SK-N-SH (cell line): Measurements from ENCODE around the gene MVB12B. TPM values are rescaled to one million over a fixed set of nuclear protein-coding genes. Genes with fewer than 3 reads are reported as not detected.

Experiments
- CTCF ChIA-PET: fragments of 300-600, 350-600 bp; formaldehyde crosslinking; extraction: SDS; loops from one replicate; lab custom pipeline; 2021; lab: Yijun Ruan, JAX
- POLR2A ChIA-PET: fragments of 350-600 bp; sonication (Branson Sonifier 250); formaldehyde crosslinking; extraction: SDS; loops from one replicate; lab custom pipeline; 2020; ENCODE audit warnings: antibody characterized with exemption, inconsistent platforms; lab: Yijun Ruan, JAX
- DNase-seq: peaks from one replicate; pipeline ENCODE4 v3.0.0; 2012
- H2AFZ ChIP-seq: fragments of 200-600 bp; sonication (generic); 2 replicates; pipeline ENCODE4 v1.8.1; 2016; ENCODE audit warnings: antibody characterized with exemption, mild to moderate bottlenecking, low read depth
- H3F3A ChIP-seq: fragments of 200-600 bp; sonication (generic); replicated peaks from 2 replicates; pipeline ENCODE3; 2016; ENCODE audit warnings: antibody characterized with exemption, mild to moderate bottlenecking; ENCODE audit not compliant: insufficient read depth
- H3K27ac ChIP-seq, 2 experiments: fragments of 200-500 bp in 1 of 2; fragments of 200-600 bp in 1 of 2; sonication (Bioruptor generic) in 1 of 2; sonication (generic), shearing (Covaris generic) in 1 of 2; 2 replicates each; pipeline versions ENCODE4 v1.5.1 to v1.6.1; 2014 to 2016; ENCODE audit warnings: low read depth in 2 of 2, inconsistent platforms in 1 of 2, low read length in 1 of 2, mild to moderate bottlenecking in 1 of 2, mixed read lengths in 1 of 2
- H3K27me3 ChIP-seq: fragments of 200-600 bp; sonication (generic), shearing (Covaris generic); 2 replicates; pipeline ENCODE4 v1.6.1; 2016; ENCODE audit warnings: mixed run types; ENCODE audit not compliant: insufficient read depth
- H3K36me3 ChIP-seq, 2 experiments: fragments of 200-500 bp in 1 of 2; fragments of 200-600 bp in 1 of 2; sonication (Bioruptor generic) in 1 of 2; sonication (generic) in 1 of 2; replicated peaks in 1 of 2; 2 replicates each; pipeline versions ENCODE3 to v1.5.1; 2014 to 2016; ENCODE audit warnings: low read length in 1 of 2, mild to moderate bottlenecking in 1 of 2; ENCODE audit not compliant: insufficient read depth in 2 of 2, control insufficient read depth in 1 of 2
- H3K4me1 ChIP-seq, 2 experiments: fragments of 200-500 bp in 1 of 2; fragments of 200-600 bp in 1 of 2; sonication (Bioruptor generic) in 1 of 2; sonication (generic), shearing (Covaris generic) in 1 of 2; 2 replicates each; pipeline versions ENCODE4 v1.5.1 to v1.6.1; 2014 to 2016; ENCODE audit warnings: low read depth in 1 of 2, low read length in 1 of 2, mixed run types in 1 of 2; ENCODE audit not compliant: insufficient read depth in 2 of 2, control insufficient read depth in 1 of 2
- H3K4me2 ChIP-seq: fragments of 200-600 bp; sonication (generic), shearing (Covaris generic); 2 replicates; pipeline ENCODE4 v1.6.1; 2017; ENCODE audit warnings: mixed run types
- H3K4me3 ChIP-seq, 2 experiments: fragments of 200-500 bp in 1 of 2; fragments of 200-600 bp in 1 of 2; sonication (Bioruptor generic) in 1 of 2; sonication (generic), shearing (Covaris generic) in 1 of 2; 2 replicates each; pipeline versions ENCODE4 v1.5.1 to v1.8.1; 2014 to 2016; ENCODE audit warnings: low read depth in 2 of 2, inconsistent platforms in 1 of 2, low read length in 1 of 2, mild to moderate bottlenecking in 1 of 2, mixed read lengths in 1 of 2, moderate library complexity in 1 of 2
- H3K79me2 ChIP-seq: fragments of 200-600 bp; sonication (generic); 2 replicates; pipeline ENCODE4 v1.8.1; 2017; ENCODE audit warnings: mild to moderate bottlenecking; ENCODE audit not compliant: insufficient read depth
- H3K9ac ChIP-seq: fragments of 200-600 bp; sonication (generic); 2 replicates; pipeline ENCODE4 v1.6.1; 2017; ENCODE audit warnings: mixed run types
- H3K9me2 ChIP-seq: fragments of 200-600 bp; sonication (generic); 2 replicates; pipeline ENCODE4 v1.6.1; 2017; ENCODE audit warnings: mixed run types
- H3K9me3 ChIP-seq: fragments of 200-600 bp; sonication (generic); 2 replicates; pipeline ENCODE4 v1.6.1; 2017; ENCODE audit warnings: mixed run types, mild to moderate bottlenecking, moderate library complexity
- H4K20me1 ChIP-seq: fragments of 200-600 bp; sonication (generic); 2 replicates; pipeline ENCODE4 v1.6.1; 2017; ENCODE audit warnings: mild to moderate bottlenecking, mixed run types; ENCODE audit not compliant: insufficient read depth
- CTCF ChIP-seq: fragments of 200-600 bp; sonication (generic); IDR thresholded peaks from 2 replicates; pipeline ENCODE4 v1.6.1; 2017; ENCODE audit warnings: antibody characterized with exemption, mild to moderate bottlenecking, moderate library complexity
- EZH2phosphoT487 ChIP-seq: fragments of 200-600 bp; sonication (generic); IDR thresholded peaks from 2 replicates; pipeline ENCODE4 v1.6.1; 2017; ENCODE audit warnings: low read depth, mixed run types, mild to moderate bottlenecking, antibody characterized with exemption, moderate library complexity, borderline replicate concordance
- JUND ChIP-seq: IDR thresholded peaks from 2 replicates; pipeline ENCODE4 v1.4.0; 2012
- NFIC ChIP-seq: IDR thresholded peaks from 2 replicates; pipeline ENCODE4 v1.4.0; 2012; ENCODE audit warnings: borderline replicate concordance
- NRF1 ChIP-seq: IDR thresholded peaks from 2 replicates; pipeline ENCODE4 v1.6.1; 2012; ENCODE audit warnings: low read depth, mild to moderate bottlenecking, low read length
- POLR2AphosphoS5 ChIP-seq: IDR thresholded peaks from 2 replicates; pipeline ENCODE4 v1.6.1; 2012; ENCODE audit warnings: low read depth, low read length
- RAD21 ChIP-seq: IDR thresholded peaks from 2 replicates; pipeline ENCODE4 v1.6.1; 2012; ENCODE audit warnings: mild to moderate bottlenecking, low read length
- RCOR1 ChIP-seq: fragments of 150-350 bp; IDR thresholded peaks from 2 replicates; pipeline ENCODE4 v1.6.1; 2017; ENCODE audit warnings: antibody characterized with exemption, low read length
- RFX5 ChIP-seq: IDR thresholded peaks from 2 replicates; pipeline ENCODE4 v1.6.1; 2012; ENCODE audit warnings: mild to moderate bottlenecking, improper control_type of control experiment, low read length
- TAF1 ChIP-seq: IDR thresholded peaks from 2 replicates; pipeline ENCODE4 v1.6.1; 2012; ENCODE audit warnings: low read depth, mild to moderate bottlenecking, low read length, moderate library complexity, borderline replicate concordance
- WGBS: methylation state at CpG from one replicate; pipeline ENCODE4 v1.1.6; 2017; ENCODE audit warnings: low lambda C conversion rate; 5-methylcytosine and 5-hydroxymethylcytosine counted together
- polyA plus RNA-seq, 3 experiments: library from polyadenylated mRNA; depleted of rRNA; stranded (reverse); fragments of >200 nt; gene quantifications; 2 replicates each; pipeline ENCODE4 v1.2.3, GENCODE V29; 2012
- TF ChIP-seq, protein P1 (sequence below): IDR thresholded peaks from 2 replicates; pipeline ENCODE4 v1.4.0; 2012; ENCODE audit warnings: low read depth
- TF ChIP-seq, protein P2 (sequence below): IDR thresholded peaks from 2 replicates; pipeline ENCODE4; 2012

Gene MVB12B
- polyA plus RNA-seq, 1 of the 3 experiments (the other 2 are of a cell fraction), result 5.1 TPM

DNA sequence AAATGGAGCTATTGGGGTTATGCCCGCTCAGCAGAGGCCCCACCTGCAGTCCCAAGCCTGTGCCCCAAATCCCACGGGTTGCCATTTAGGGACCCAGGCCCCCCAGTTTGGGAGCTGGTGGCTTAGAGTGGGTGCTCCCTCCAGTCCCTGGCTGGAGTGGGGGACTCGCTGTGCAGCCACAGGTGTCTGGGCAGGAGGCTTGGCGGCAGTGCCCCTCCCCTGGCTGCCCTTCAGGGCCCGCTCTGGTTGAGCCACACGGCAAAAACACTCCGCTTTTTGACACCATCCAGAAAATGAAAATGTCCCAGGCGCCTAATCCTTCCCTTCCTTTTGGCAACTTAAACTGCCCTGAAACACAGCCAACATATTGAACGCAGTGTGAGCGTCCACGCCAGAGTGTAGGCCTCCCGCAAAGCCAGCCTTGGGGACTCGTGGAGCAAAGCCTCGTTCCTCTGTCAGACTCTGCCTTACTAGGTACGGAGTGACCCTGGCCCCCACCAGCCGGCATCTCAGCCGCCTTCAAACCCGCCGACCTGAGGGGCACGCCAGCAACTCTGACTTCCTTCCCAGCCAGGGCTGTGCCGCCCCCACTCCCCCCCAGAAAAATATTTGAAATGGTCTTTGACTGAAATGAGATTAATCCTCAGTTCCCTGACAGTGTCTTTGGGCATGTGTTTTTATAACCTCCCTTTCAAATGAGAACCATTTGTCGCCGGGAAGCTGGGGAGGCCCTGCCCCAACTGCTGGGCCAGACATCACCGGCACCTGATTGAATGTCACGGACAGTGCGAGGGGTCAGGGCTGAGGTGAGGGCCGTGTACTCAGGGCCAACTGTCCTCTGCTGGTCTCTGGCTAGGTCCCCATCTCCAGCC lies 188.6 kb downstream of the MVB12B start (continued):
- TF ChIP-seq NRF1, result no peak

DNA sequence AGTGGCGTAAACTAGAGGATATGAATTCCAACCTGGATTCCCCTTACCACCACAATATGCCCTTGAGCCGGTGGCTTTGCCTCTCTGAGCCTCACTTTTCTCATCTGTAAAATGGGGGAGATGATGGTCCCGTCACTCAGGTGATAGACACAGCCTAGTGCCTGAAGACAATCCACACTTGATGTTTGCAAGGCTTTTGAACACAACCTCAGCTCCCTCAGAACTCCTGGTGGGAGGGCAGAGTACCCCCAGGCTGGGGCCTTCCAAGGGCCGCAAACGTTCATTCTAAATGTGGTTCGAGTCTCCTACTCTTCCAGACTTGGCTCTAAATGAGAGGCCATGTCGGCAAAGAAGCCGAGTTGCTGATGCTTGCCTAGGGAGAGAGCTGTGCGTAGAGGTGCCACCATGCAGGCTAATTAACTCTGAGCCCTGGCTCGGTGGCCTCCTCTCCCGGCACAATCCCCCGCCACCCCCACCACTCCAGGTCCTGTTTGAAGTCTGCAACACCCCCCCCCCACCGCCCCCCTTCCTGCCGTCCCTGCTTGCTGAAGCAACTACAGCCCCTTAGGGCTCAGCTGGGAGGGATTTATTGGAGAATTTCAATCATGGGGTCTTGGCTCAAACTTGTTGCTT lies 189.4 kb downstream of the MVB12B start:
- peaks cover 6% of the 10 kb centered on the region; the same call in 1 of the 2 replicates for H3K27me3 ChIP-seq
- no peak for TF ChIP-seq NFIC
- no peak for TF ChIP-seq RCOR1
- no peak for TF ChIP-seq JUND
- TF ChIP-seq, protein P1, sequence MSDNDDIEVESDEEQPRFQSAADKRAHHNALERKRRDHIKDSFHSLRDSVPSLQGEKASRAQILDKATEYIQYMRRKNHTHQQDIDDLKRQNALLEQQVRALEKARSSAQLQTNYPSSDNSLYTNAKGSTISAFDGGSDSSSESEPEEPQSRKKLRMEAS, result no peak
- TF ChIP-seq TAF1, result no peak
- no peak overlapping the region for H3K4me3 ChIP-seq
- no peaks in the 10 kb centered on the region for H3K36me3 ChIP-seq
- H3K9ac ChIP-seq, result no peak overlapping the region
- 91% methylated on average over 13 of the region's 14 CpGs for WGBS
- H4K20me1 ChIP-seq, result no peaks in the 10 kb centered on the region
- ChIA-PET POLR2A (interaction anchor here (1.3 to 1.7 kb wide), 2 partner anchors 33 to 35 kb away, joined by 3 to 8 read pairs; no protein-coding TSS in a partner anchor), CTCF (interaction anchor here (0.6 to 21.2 kb wide), 5 partner anchors 10 to 66 kb away, joined by 3 to 473 read pairs (median 19); no protein-coding TSS in a partner anchor)
- no peaks in the 10 kb centered on the region for H3K9me2 ChIP-seq
- no peak overlapping the region for H2AFZ ChIP-seq
- DNase-seq, result peak; percentile 39
- peaks cover 21% of the 10 kb centered on the region for H3F3A ChIP-seq
- H3K79me2 ChIP-seq, result no peaks in the 10 kb centered on the region
- peaks cover 0 to 52% of the 10 kb centered on the region in 2 experiments; a peak in 2 of 4 replicates for H3K4me1 ChIP-seq
- H3K4me2 ChIP-seq, result no peak overlapping the region
- H3K27ac ChIP-seq, result no peak overlapping the region; a peak in 1 of 4 replicates
- no peaks in the 10 kb centered on the region for H3K9me3 ChIP-seq

GRCh38 chr9:126516561-126516935 lies 189.9 kb downstream of the MVB12B start:
- no peaks in the 10 kb centered on the region for H3K9me3 ChIP-seq
- no peak for DNase-seq
- no peak for TF ChIP-seq NRF1
- TF ChIP-seq RAD21, result no peak
- no peak for TF ChIP-seq CTCF
- TF ChIP-seq RFX5, result no peak
- TF ChIP-seq, protein P2, sequence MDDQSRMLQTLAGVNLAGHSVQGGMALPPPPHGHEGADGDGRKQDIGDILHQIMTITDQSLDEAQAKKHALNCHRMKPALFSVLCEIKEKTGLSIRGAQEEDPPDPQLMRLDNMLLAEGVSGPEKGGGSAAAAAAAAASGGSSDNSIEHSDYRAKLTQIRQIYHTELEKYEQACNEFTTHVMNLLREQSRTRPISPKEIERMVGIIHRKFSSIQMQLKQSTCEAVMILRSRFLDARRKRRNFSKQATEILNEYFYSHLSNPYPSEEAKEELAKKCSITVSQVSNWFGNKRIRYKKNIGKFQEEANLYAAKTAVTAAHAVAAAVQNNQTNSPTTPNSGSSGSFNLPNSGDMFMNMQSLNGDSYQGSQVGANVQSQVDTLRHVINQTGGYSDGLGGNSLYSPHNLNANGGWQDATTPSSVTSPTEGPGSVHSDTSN, result no peak
- TF ChIP-seq EZH2phosphoT487, result no peak
- no peak for TF ChIP-seq POLR2AphosphoS5
- no peak overlapping the region for H3K9ac ChIP-seq
- H3K27ac ChIP-seq, result peak overlapping the region; percentile 63 to 76; a peak in 3 of 4 replicates
- ChIA-PET POLR2A (interaction anchor here (1.7 kb wide), 1 partner anchor 33 kb away, joined by 8 read pairs; no protein-coding TSS in a partner anchor), CTCF (interaction anchor here (0.6 to 21.2 kb wide), 5 partner anchors 10 to 66 kb away, joined by 3 to 473 read pairs (median 18); no protein-coding TSS in a partner anchor)
- H3K9me2 ChIP-seq, result no peaks in the 10 kb centered on the region
- H2AFZ ChIP-seq, result peak overlapping the region; percentile 94
- H3K27me3 ChIP-seq, result peaks cover 12% of the 10 kb centered on the region; the same call in 1 of the 2 replicates
- peak overlapping the region in 1 of 2 experiments; percentile 69; a peak in 3 of 4 replicates for H3K4me3 ChIP-seq
- H3K36me3 ChIP-seq, result no peaks in the 10 kb centered on the region
- no peaks in the 10 kb centered on the region for H3K79me2 ChIP-seq
- H4K20me1 ChIP-seq, result no peaks in the 10 kb centered on the region
- peak overlapping the region; percentile 91 for H3K4me2 ChIP-seq
- 91% methylated on average over 7 of the region's 8 CpGs for WGBS
- peaks cover 0 to 54% of the 10 kb centered on the region in 2 experiments; a peak in 2 of 4 replicates for H3K4me1 ChIP-seq
- peaks cover 19% of the 10 kb centered on the region for H3F3A ChIP-seq
